Limb (tissue), 2 donors: Measurements from ENCODE around the gene FBXW11.

Source experiments
- DNase-seq, 2 donors: peaks; one replicate each; pipeline ENCODE4 v3.0.0-alpha.2; 2016; ENCODE audit errors: extremely low spot score in 2 of 2

The FBXW11 gene

DNA sequence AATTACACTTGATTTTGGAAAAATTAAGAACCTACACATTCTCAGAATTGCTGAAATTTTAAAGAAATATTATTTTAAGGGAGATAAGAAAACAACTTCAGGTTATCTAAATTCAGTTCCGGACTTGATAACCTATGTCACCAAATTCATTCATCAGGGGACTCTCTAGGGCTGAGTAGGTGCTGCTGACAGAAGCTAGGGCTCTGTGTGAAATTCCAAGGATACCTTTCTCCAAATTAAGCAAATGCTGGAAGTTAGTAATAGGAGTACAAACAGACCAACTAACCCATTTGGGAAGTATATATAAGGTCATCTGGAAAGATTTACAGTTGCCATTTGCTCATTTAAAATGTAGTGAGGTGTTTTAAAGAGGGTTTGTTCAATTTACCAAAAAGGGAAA, 136.5 kb downstream of the FBXW11 start:
- DNase-seq = no peak

DNA sequence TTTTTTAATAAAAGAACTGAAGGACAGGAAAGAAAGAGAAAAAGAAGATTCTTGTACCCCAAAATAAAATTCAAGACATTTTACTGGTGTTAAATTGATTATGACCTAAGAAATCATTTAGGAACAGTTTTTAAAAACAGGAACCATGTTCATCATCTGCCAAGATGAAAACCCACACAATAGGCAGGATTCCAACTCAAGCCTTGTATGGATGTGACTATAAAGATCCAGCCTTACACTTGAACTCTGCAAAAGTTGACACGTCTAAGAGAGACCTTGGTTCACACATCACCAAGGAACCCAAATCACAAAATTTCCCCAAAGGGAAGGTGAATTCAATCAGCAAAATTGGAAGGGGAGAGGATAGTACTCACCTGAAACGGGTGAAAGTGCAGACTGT, 138.2 kb downstream of the FBXW11 start:
- no peak for DNase-seq

DNA sequence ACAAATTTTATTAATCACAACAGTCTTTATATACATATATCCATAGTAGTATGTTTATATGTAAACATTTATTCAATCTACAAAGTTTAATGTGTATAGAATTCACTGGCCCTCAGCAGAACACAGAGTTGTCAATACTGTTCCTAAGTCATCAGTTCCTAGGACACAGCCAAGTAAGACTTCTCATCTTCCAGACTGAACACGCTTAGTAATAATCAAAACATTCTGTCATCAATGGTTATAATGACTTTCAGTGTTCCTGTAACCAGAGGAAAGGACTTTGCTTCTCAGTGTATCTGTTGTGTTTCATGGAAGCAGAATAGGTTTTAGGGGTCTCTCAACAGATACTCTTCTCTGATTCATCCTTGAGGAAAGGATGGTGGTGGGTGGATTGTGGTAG, 138.7 kb downstream of the FBXW11 start:
- no peak for DNase-seq

DNA sequence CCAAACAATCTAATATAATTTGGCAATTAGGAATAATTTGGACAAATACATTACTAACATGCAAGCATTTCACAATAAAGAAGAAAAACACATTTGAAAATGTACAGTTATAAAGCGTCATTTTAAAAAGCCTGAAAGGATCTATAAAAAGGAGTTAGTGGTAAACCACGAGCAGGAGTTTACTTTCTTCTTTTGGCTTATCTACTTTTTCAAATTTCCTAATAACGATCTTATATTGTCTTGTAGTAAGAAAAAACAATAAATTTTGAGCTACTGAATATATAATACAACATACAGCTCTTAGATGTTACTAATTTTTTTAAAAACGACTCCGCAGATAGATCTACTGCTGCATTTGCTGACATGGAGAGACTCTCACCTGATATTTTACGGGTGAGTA, 141.0 kb downstream of the FBXW11 start:
- DNase-seq = no peak

DNA sequence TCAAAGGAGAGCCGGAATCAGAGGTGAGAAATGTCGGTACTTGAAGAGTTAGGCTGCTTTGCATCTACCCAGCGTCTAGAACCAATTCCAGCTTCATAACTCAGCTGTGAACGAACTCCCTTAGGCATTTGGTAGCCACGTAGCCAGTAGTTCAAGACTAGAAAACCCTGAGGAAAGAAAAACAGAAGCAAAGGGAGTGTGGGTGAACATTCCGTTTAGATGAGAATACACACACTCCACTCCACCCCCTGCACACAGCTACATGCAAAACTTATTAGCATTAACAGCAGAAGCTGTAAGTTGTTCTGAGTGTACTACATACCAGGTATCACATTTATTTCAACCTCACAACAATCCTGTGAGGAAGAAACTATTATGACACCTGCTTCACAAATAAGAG, 142.5 kb downstream of the FBXW11 start:
- no peak for DNase-seq

DNA sequence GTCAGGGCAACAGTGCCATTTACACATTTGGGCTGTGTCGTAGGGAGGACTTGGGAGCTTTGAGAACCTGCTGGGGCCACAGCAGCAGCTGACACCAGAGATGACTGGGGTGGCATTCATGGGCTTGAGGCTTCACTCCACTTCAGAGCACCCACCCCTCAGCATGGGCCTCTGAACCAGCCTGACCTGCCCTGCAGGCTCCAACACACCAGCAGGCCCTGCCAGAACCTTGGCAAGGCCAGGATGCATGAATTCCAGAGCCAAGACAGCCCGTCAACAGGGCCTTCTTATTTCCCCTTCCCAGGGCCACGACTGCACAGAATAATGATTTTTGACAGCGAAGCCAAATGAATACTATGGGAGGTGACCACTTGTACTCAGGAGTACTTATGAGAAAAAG, 143.8 kb downstream of the FBXW11 start:
- DNase-seq = no peak

- DNase-seq = no peak
Measured at GRCh38 chr5:171861381-171861780, 145.1 kb downstream of the FBXW11 start.

DNA sequence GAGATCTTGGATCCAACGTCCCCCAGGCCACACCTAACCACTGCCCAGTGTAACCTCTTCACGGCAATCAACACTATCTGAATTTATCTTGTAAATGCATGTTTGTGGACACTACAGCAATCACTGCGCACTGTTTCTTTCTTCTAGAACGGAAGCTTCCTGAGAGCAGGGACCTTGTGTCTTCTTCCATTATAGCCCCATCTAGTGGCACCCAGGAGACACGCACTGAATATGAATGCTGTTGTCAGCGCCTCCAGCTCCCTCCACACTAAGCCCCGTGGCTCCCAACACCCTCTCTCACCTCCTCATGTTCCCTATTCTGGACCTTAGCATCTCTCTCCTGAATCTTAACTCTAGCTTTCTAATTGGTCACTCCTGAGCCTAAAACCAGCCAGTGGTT, 148.1 kb downstream of the FBXW11 start:
- no peak for DNase-seq

- peak; percentile 38 to 58 for DNase-seq
Measured at GRCh38 chr5:171857489-171857876, 149.0 kb downstream of the FBXW11 start.

DNA sequence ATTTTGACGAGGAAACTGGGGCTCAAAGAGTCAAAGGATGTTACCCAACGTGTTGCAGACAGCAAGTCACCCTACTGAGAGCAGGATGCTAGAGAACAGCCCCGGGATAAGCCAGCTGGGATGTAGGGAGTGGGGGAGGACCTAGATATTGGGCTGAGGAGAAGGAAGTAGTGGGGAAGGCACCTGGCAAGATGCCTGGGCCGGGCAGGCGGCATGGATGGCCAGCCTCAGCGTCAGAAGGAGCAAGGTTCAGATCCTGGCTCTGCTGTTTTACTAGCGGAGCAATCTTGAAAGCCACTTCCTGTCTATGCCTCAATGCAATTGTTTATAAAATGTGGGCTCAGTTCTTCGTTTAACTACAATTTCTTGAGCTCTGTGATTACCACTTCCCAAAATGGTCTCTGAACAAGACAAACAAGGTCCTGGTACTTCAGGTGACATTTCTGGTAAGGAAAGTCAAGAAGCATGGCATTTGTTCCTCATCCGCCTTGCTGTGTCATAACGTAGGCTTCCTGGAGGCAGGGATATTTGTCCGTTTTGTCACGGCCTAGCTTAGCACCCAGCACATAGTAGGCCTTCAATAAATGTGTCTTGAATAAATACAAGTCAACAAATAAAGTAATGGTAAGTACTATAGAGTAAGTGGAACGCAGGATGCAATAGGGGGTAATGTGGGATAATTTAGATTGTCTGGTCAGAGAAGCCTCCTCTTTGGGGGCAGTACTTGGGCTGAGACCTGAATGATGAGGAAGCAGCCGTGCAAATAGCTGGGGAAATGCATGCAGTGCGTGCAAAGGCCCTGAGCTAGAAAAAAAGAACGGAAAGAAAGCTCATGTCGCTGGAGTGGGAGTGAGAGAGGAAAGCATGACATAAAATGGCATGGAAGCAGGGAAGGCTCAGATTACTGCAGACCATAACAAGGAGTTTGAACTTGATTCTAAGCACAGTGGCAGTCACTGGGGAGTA, 150.4 kb downstream of the FBXW11 start:
- DNase-seq = no peak

DNA sequence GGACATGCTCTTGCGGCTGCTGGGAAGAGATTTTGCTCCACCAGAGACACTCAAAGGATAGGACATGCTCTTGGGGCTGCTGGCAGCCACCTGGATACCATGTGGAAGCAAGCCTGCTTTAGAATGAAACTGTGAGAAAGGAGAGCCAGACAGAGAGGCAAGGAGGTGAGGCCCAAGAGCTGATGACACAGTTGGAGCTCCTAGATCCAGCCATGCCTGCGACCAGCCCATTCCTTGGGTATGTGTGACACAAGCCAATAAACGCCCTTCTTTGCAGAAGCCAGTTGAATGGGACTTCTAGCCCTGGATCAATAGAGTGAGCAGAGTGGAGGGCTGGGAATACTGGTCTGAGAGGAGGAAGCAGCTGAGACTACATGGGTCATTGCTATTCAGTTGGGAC, 151.2 kb downstream of the FBXW11 start:
- DNase-seq = no peak

DNA sequence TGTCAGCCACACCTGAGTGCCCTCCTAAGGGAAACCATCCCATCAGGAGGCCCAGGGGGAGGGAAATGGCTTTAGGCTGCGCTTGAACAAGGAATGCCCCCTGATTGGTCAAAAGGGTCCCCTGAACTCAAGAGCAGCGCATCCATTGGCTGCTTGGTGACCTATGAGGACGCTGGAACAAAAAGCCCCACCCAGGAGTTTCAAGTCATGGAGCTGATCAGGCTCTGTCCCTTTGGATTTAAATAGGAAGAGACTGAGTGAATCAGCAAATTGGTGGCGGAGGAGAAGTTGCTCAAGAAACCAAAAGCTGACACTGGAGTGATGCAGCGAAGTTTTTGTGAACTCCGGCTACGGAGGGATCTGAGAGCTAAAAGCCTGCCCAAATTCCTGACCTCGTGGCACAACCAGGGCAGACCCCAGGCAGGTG, 154.2 kb downstream of the FBXW11 start:
- DNase-seq = no peak

DNA sequence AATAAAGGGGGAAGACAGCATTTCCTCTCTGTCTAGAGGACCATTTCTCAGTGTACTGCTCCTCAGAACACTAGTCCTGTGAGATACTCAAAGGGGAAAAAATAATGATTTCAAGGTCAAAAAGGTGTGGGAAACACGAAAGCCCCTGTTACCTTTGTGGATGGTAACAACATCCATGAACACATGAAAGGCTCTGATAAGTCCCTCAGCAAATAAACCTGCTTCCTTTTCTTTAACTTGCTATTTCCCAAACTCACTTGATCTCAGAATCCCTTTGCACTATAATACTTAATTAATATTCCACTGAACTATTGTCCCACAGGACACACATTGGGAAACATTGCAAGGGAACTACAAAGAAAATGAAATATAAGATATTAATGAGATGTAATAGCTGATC, 155.2 kb downstream of the FBXW11 start:
- DNase-seq = no peak

DNA sequence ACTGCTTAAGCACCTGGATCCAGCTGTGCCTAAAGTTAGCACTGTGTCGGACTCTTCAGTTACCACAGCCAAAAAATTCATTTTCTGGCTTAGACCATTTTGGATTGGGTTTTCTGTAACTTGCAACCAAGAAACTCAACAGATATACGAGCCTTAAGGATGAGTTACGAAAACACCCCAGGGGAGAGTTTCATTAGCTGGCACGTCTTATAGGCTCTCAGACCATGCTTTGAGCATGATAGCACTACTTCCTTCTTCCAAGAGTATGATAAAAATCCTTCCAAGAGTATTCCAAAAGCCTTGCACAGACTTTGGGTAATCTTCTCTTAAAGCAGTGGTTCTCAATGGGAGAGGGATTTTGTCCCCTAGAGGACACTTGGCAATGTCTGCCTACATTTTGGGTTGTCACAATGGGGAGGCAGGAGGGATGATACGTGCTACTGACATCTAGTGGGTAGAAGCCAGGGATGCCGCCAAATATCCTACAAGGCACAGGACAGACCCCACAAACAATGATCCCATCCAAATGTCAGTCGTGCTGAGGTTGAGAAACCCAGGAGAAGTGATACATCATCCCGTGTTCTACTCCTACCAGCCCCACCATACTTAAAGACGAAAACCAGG, 156.0 kb downstream of the FBXW11 start:
- DNase-seq = no peak

DNA sequence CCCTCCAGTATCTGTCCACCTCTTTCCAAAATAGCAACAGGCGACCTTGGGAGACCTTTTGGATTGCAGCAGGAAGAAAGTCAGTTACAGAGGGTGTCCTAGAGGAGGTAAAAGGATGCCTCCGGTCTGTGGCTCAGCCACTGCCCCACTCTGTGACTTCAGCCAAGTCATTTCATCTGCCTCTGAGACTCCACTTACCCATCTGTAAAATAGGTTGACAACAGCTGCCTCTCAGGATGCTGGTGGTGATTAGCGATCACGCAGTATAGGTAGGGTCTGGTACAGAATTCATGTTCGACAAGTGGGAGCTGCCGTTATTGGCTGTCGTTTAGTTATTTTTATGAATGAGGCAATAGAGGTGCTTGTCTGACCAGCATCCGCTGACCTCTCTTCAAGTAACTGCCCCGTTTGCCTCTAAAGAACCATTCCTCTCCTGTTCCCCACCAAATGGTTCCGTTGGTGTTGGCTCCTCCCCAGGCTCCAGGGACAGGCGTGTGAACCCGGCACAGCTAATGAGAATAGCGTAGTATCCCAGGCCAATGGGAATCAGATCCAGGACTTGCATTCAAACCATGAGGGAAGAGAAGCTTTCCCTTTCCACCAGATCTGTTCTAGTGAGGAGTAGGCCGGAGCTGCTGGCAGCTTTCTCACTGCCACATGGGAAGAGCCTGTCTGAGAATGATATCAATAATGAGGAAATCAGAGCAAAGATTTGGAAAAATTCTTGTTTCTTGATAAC, 156.7 kb downstream of the FBXW11 start:
- DNase-seq = no peak

DNA sequence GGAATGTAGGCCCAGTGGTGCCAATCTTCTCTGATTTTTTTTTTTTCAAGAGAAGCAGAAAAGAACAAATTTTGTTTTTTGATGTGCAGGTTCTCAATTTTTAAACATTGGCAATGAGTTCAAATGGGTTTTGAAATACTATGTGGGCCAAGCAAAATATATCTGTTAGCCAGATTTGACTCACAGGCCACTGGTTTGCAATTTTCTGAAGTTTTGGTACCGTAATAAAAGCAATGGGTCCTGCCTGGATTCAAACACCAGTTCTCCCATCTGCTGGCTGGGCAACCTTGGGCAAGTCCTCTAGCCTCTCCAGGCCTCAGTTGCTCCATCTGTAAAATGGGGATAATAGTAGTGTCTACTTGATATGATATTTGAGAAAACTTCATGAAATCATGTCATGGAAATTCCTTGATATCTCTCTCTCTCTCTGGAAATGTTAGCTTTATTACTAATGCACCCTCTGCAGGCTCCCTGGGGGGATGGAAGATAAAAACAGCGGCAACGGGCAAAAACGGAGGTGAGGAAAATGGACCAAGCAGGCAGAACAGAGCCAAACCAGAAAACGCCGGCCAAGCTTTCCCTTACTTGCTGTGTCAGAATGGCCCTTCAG, 157.4 kb downstream of the FBXW11 start:
- no peak for DNase-seq

DNA sequence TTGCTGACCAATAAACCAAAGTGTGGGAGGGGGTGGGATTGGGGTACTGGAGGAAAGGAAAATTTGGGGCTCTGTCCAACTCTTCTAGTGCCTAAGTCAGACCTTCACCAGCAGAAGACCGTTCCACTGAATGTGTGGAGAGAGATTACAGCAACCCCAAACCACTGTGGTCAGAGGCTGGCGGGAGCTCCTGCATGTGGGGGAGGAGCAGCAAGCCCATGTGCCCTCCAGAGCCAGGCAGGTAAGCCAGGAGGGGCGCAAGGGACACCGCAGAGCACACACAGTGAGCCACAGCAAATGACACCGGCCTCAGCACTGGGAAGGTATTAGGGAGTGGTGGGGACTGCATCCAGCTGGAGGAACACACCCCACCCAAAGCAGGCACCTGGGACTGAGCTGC, 158.0 kb downstream of the FBXW11 start:
- DNase-seq = no peak

DNA sequence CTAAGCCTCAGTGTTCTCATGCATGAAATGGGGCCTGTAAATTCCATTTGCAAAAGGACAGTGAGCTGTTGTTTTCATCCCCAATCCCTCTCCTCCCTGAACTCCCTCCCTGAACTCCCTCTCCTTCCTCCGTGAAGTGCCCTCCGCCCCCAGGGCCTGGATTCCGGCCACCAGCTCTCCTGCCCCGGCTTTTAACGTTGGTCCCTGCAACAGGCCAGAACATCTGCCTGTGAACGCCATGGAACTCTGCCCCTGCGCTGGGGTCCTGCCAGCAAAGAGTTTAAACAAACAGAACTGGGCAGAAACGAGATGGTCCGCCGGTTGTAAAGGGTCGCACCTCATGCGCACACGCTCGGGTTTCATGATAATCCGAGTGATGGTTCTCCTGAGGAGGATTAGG, 158.4 kb downstream of the FBXW11 start:
- no peak for DNase-seq

DNA sequence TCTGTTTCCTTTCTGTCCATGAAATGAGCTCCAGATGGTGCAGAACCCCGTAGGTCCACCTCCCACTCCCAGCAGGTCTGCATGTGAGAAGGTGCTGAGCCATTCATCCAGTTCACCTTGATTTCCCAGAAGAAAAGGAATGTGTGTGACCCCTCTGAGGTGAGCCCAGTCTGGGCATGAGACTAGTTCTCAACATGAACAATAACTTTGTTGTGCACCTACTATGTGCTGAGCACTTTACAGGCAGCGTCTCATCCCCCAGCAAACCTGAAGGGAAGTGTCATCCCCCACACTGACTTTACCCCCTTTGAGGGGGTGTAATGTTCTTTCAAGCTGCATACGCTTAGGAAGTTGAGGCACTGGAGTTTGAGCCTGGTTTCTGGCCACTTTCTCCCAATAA, 159.4 kb downstream of the FBXW11 start:
- no peak for DNase-seq

- DNase-seq = no peak
Measured at GRCh38 chr5:171846323-171846722, 160.1 kb downstream of the FBXW11 start.

- DNase-seq = peak in 1 of 2 donors; percentile 51
Measured at GRCh38 chr5:171845857-171846256, 160.6 kb downstream of the FBXW11 start.
